HL-60 (cell line): ENCODE results near the gene COL25A1.

Experiments used
- DNase-seq, 2 experiments: peaks; one replicate each; pipeline ENCODE4 v3.0.0-alpha.2; 2010 to 2020; ENCODE audit warnings: low read depth in 1 of 2, low spot score in 1 of 2
- H3K27ac ChIP-seq: fragments of 250-450 bp; sonication (Bioruptor Pico); replicated peaks from 2 replicates; pipeline ENCODE4 v1.5.1; 2020; ENCODE audit warnings: mild to moderate bottlenecking, moderate library complexity
- H3K27me3 ChIP-seq: fragments of 250-450 bp; sonication (Bioruptor Pico); 2 replicates; pipeline ENCODE4 v1.5.1; 2021; ENCODE audit warnings: mild to moderate bottlenecking, moderate library complexity; ENCODE audit not compliant: insufficient read depth, poor library complexity, severe bottlenecking
- H3K4me3 ChIP-seq: replicated peaks from 2 replicates; pipeline ENCODE4 v1.5.1; 2011; ENCODE audit warnings: mild to moderate bottlenecking, control low read depth, low read length; ENCODE audit not compliant: insufficient read depth
- GABPA ChIP-seq: IDR thresholded peaks from 2 replicates; pipeline ENCODE4 v1.6.1; 2012; ENCODE audit warnings: low read depth
- POLR2AphosphoS5 ChIP-seq: IDR thresholded peaks from 2 replicates; pipeline ENCODE4 v1.6.1; 2012; ENCODE audit warnings: low read depth
- REST ChIP-seq: IDR thresholded peaks from 2 replicates; pipeline ENCODE4 v1.6.1; 2012; ENCODE audit warnings: low read depth; ENCODE audit not compliant: insufficient replicate concordance
- SPI1 ChIP-seq: IDR thresholded peaks from 2 replicates; pipeline ENCODE4 v1.6.1; 2012; ENCODE audit warnings: low read depth, mild to moderate bottlenecking, borderline replicate concordance
- TF ChIP-seq, protein P1 (sequence below): IDR thresholded peaks from one replicate; pipeline ENCODE4 v1.5.1; 2011; ENCODE audit warnings: low read length, control low read depth, inconsistent platforms; ENCODE audit not compliant: insufficient read depth

The COL25A1 gene

DNA sequence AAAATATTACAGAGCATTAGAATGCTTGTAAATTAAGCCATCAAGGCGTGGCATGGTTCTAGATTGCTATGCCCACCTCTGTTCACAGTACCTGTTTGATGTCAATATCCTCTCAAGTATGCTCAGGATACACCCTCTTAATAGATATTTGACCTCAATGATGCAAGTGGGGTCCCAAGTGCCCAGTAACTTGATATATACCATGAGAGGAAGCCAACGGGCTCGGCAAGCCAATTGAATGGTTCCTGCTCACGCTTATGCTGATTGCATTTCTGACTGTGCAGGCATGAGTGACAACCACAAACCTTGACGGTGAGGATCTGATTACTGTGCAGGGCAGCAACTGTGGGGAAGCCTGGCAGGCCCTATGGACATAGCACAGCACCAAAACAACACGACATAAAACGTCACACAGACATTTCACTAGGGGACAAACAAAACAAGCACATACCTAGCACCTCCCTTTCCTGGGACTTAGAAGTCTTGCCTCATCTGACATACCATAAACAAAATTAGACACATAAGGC, 360.5 kb downstream of the COL25A1 start:
- no peak overlapping the region for H3K4me3 ChIP-seq
- no peak for TF ChIP-seq REST
- TF ChIP-seq, protein P1, sequence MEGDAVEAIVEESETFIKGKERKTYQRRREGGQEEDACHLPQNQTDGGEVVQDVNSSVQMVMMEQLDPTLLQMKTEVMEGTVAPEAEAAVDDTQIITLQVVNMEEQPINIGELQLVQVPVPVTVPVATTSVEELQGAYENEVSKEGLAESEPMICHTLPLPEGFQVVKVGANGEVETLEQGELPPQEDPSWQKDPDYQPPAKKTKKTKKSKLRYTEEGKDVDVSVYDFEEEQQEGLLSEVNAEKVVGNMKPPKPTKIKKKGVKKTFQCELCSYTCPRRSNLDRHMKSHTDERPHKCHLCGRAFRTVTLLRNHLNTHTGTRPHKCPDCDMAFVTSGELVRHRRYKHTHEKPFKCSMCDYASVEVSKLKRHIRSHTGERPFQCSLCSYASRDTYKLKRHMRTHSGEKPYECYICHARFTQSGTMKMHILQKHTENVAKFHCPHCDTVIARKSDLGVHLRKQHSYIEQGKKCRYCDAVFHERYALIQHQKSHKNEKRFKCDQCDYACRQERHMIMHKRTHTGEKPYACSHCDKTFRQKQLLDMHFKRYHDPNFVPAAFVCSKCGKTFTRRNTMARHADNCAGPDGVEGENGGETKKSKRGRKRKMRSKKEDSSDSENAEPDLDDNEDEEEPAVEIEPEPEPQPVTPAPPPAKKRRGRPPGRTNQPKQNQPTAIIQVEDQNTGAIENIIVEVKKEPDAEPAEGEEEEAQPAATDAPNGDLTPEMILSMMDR, result no peak
- no peak overlapping the region for H3K27ac ChIP-seq
- H3K27me3 ChIP-seq, result no peaks in the 10 kb centered on the region
- no peak for DNase-seq

GRCh38 chr4:108940634-108941033, 361.8 kb downstream of the COL25A1 start:
- Histone ChIP-seq H3K27ac (no peak overlapping the region), H3K4me3 (no peak overlapping the region), H3K27me3 (no peaks in the 10 kb centered on the region)
- TF ChIP-seq, protein P1, result no peak
- no peak for TF ChIP-seq SPI1
- no peak for TF ChIP-seq POLR2AphosphoS5
- TF ChIP-seq GABPA, result no peak
- TF ChIP-seq REST, result no peak
- DNase-seq, result no peak

DNA sequence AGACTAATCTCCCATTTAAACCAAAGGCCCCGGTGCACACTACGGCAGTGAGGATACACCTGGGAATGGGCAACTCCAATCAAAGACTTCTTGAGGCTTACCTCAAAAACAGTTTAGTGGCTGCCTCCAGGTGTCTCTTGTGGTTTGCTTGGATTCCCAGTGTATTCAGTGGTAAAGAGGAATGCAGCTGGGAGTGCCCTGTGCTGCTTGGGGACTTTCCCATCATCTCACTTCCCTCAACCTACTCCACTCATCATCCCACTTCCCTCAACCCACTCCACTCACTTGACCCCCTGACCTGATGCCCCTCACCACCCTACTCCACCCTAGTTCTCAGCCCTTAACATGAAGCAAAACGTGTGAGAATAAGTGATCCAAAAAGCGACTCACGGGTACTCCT, 362.3 kb downstream of the COL25A1 start:
- H3K4me3 ChIP-seq, result no peak overlapping the region
- TF ChIP-seq, protein P1, result no peak
- TF ChIP-seq GABPA, result no peak
- no peak for TF ChIP-seq POLR2AphosphoS5
- no peak for TF ChIP-seq REST
- no peak for TF ChIP-seq SPI1
- H3K27ac ChIP-seq, result no peak overlapping the region
- H3K27me3 ChIP-seq, result no peaks in the 10 kb centered on the region
- DNase-seq, result no peak
